Measurements from ENCODE around the gene TRMT1L.

The TRMT1L gene

GRCh38 chr1:185155600-185156287, 1.0 kb downstream of the TRMT1L start:
- TF ChIP-seq, protein P1, sequence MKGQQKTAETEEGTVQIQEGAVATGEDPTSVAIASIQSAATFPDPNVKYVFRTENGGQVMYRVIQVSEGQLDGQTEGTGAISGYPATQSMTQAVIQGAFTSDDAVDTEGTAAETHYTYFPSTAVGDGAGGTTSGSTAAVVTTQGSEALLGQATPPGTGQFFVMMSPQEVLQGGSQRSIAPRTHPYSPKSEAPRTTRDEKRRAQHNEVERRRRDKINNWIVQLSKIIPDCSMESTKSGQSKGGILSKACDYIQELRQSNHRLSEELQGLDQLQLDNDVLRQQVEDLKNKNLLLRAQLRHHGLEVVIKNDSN (IDR thresholded peaks at IDR 0.05): no peak
- no peak for TF ChIP-seq FOXM1 (IDR thresholded peaks at IDR 0.05; ENCODE audit: borderline replicate concordance, low read depth)

DNA sequence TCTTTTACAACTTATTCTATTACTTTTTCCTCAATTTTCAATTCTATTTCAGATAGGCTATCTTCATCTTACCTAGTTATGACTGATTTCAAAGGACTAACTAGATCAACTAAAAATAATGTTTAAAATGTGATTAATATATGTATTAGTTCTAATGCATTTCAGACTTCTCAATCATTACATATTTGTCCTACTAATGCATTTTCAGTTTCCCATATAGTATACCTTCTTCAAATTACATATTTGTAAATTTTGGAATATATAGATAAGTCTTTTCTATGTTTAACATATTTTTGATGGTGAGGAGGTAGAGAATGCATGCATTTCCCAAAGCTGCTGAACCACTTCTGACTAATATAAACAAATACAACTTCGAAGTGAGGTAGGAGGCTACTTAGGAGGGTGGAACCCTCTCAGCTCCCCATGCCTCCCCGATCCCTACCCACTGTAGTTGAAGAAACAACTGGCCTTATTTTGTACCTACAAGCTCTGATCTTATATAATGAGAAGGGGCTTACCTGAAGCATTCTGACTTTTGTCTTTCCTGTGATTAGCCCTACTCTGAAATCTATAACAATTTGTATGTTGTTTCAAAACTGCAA, 1.7 kb downstream of the TRMT1L start:
- TF ChIP-seq, protein P2, sequence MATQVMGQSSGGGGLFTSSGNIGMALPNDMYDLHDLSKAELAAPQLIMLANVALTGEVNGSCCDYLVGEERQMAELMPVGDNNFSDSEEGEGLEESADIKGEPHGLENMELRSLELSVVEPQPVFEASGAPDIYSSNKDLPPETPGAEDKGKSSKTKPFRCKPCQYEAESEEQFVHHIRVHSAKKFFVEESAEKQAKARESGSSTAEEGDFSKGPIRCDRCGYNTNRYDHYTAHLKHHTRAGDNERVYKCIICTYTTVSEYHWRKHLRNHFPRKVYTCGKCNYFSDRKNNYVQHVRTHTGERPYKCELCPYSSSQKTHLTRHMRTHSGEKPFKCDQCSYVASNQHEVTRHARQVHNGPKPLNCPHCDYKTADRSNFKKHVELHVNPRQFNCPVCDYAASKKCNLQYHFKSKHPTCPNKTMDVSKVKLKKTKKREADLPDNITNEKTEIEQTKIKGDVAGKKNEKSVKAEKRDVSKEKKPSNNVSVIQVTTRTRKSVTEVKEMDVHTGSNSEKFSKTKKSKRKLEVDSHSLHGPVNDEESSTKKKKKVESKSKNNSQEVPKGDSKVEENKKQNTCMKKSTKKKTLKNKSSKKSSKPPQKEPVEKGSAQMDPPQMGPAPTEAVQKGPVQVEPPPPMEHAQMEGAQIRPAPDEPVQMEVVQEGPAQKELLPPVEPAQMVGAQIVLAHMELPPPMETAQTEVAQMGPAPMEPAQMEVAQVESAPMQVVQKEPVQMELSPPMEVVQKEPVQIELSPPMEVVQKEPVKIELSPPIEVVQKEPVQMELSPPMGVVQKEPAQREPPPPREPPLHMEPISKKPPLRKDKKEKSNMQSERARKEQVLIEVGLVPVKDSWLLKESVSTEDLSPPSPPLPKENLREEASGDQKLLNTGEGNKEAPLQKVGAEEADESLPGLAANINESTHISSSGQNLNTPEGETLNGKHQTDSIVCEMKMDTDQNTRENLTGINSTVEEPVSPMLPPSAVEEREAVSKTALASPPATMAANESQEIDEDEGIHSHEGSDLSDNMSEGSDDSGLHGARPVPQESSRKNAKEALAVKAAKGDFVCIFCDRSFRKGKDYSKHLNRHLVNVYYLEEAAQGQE (IDR thresholded peaks at IDR 0.05; ENCODE audit: low read depth): no peak
- TF ChIP-seq YY1 (IDR thresholded peaks at IDR 0.05; ENCODE audit: low read depth) (no peak), EGR1 (IDR thresholded peaks at IDR 0.05) (no peak)

DNA sequence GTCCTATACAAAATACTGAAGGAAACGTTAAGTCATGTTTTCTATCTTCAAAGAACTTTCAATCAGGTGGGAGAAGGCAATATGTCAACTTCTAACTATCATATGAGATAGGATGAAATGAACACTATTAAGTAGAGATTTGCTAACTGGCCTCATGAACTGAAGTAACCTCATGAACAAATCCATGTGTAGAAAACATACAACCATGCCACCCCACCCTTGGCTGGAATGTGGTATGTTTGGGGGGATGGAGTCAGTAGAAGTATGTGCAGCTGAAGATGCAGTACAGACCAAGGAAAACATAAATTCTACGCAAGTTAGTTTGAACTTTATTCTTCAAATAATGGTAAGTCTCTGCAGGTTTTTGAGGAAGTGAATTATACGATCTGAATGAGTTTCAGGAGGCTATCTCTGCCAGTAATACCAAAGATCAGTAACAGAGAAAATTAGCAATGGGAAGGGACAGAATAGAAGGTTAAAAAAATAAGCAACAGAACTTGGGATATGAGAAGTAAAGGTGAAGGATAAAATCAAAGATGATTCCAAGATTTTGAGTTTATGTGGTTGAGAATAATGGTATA, 4.5 kb downstream of the TRMT1L start:
- TF ChIP-seq FOXM1 (IDR thresholded peaks at IDR 0.05; ENCODE audit: borderline replicate concordance, low read depth) (no peak), TEAD4 (IDR thresholded peaks at IDR 0.05) (no peak), MAX (IDR thresholded peaks at IDR 0.05) (no peak), ZBTB7A (IDR thresholded peaks at IDR 0.05; ENCODE audit: low read depth) (no peak), YY1 (IDR thresholded peaks at IDR 0.05; ENCODE audit: low read depth) (no peak), TAF1 (IDR thresholded peaks at IDR 0.05; ENCODE audit: low read depth) (no peak), NFIC (IDR thresholded peaks at IDR 0.05) (no peak), EP300 (IDR thresholded peaks at IDR 0.05; ENCODE audit: borderline replicate concordance) (no peak), CEBPB (IDR thresholded peaks at IDR 0.05) (no peak), RAD21 (IDR thresholded peaks at IDR 0.05; ENCODE audit: low read depth) (no peak)
- TF ChIP-seq, protein P2 (IDR thresholded peaks at IDR 0.05; ENCODE audit: low read depth): no peak
- TF ChIP-seq, protein P1 (IDR thresholded peaks at IDR 0.05): no peak

DNA sequence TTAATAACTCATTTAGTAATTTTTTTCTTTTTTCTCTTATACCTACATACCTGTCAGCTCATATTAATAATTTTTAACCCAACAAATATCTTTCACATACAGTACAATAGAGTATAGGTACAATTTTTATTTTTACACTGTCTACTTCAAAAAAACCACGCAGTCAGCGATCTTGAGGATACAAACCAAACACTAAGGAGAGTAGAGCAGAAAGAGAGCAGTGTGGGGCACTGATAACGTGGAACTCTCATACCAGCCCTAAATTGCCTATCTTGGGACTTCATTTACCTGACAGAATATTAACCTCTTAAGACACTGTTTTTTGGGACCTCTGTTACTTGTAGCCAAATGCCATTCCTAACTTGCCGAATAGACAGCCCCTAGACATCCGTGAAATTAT, 5.5 kb downstream of the TRMT1L start:
- TF ChIP-seq, protein P1 (IDR thresholded peaks at IDR 0.05): no peak
- TF ChIP-seq TAF1 (IDR thresholded peaks at IDR 0.05; ENCODE audit: low read depth): no peak

DNA sequence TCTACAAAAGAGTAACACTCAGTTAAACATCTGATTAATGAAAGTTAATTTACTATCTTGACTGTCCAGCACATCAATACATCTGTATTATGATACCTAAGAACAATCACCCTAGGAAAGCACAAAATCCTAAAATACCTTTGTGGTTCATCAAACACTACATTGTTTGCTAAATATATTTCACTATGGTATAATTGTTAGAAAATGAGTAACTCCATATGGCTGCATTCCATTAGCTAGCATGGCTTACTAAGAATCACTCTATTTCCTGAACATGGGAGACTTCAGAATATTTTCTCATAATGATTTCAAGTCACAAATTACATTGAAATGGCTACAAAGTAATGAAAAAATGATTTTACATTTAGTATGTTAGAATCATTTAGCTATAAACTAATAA, 12.5 kb downstream of the TRMT1L start:
- TF ChIP-seq MAX (IDR thresholded peaks at IDR 0.05): no peak
- no peak for TF ChIP-seq CEBPB (IDR thresholded peaks at IDR 0.05)
- TF ChIP-seq EP300 (IDR thresholded peaks at IDR 0.05; ENCODE audit: borderline replicate concordance): no peak
- no peak for TF ChIP-seq TCF12 (IDR thresholded peaks at IDR 0.05; ENCODE audit: low read depth)

GRCh38 chr1:185139246-185139645, 17.5 kb downstream of the TRMT1L start:
- TF ChIP-seq CREB1 (IDR thresholded peaks at IDR 0.05; ENCODE audit: low read depth): no peak
- TF ChIP-seq CEBPB (IDR thresholded peaks at IDR 0.05): no peak
- TF ChIP-seq ZBTB7A (IDR thresholded peaks at IDR 0.05; ENCODE audit: low read depth): no peak
- TF ChIP-seq, protein P2 (IDR thresholded peaks at IDR 0.05; ENCODE audit: low read depth): no peak
- no peak for TF ChIP-seq EP300 (IDR thresholded peaks at IDR 0.05; ENCODE audit: borderline replicate concordance)
- no peak for TF ChIP-seq TAF1 (IDR thresholded peaks at IDR 0.05; ENCODE audit: low read depth)
- no peak for TF ChIP-seq TCF12 (IDR thresholded peaks at IDR 0.05; ENCODE audit: low read depth)
- TF ChIP-seq FOXM1 (IDR thresholded peaks at IDR 0.05; ENCODE audit: borderline replicate concordance, low read depth): no peak
- TF ChIP-seq YY1 (IDR thresholded peaks at IDR 0.05; ENCODE audit: low read depth): no peak
- TF ChIP-seq EGR1 (IDR thresholded peaks at IDR 0.05): no peak
- no peak for TF ChIP-seq MAX (IDR thresholded peaks at IDR 0.05)
- TF ChIP-seq NFIC (IDR thresholded peaks at IDR 0.05): no peak
- TF ChIP-seq, protein P1 (IDR thresholded peaks at IDR 0.05): no peak
- TF ChIP-seq RAD21 (IDR thresholded peaks at IDR 0.05; ENCODE audit: low read depth): no peak
- no peak for TF ChIP-seq TEAD4 (IDR thresholded peaks at IDR 0.05)
